NB4 (cell line): ENCODE results near the gene FOXJ1.

Experiments used
- DNase-seq: peaks from one replicate; pipeline ENCODE4 v3.0.0; 2010; ENCODE audit warnings: low read depth
- H3K4me3 ChIP-seq: one replicate; pipeline ENCODE4 v1.5.1; 2011; ENCODE audit warnings: mild to moderate bottlenecking, low read depth, low read length, moderate library complexity
- MYC ChIP-seq: IDR thresholded peaks from 2 replicates; pipeline ENCODE4 v1.6.1; 2011; ENCODE audit warnings: low read depth, low read length
- POLR2A ChIP-seq: IDR thresholded peaks from 2 replicates; pipeline ENCODE4 v1.6.1; 2011; ENCODE audit warnings: mild to moderate bottlenecking; ENCODE audit not compliant: insufficient read length; ENCODE audit errors: extremely low read depth
- TF ChIP-seq, protein P1 (sequence below): IDR thresholded peaks from one replicate; pipeline ENCODE4 v1.5.1; 2012; ENCODE audit warnings: low read depth, low read length
- TF ChIP-seq, protein P2 (sequence below): IDR thresholded peaks from 2 replicates; pipeline ENCODE4 v1.6.1; 2011; ENCODE audit warnings: low read depth, low read length

The FOXJ1 gene

GRCh38 chr17:76152591-76152990, 11.5 kb upstream of the FOXJ1 start:
- TF ChIP-seq, protein P1, sequence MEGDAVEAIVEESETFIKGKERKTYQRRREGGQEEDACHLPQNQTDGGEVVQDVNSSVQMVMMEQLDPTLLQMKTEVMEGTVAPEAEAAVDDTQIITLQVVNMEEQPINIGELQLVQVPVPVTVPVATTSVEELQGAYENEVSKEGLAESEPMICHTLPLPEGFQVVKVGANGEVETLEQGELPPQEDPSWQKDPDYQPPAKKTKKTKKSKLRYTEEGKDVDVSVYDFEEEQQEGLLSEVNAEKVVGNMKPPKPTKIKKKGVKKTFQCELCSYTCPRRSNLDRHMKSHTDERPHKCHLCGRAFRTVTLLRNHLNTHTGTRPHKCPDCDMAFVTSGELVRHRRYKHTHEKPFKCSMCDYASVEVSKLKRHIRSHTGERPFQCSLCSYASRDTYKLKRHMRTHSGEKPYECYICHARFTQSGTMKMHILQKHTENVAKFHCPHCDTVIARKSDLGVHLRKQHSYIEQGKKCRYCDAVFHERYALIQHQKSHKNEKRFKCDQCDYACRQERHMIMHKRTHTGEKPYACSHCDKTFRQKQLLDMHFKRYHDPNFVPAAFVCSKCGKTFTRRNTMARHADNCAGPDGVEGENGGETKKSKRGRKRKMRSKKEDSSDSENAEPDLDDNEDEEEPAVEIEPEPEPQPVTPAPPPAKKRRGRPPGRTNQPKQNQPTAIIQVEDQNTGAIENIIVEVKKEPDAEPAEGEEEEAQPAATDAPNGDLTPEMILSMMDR, result no peak
- TF ChIP-seq, protein P2, sequence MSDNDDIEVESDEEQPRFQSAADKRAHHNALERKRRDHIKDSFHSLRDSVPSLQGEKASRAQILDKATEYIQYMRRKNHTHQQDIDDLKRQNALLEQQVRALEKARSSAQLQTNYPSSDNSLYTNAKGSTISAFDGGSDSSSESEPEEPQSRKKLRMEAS, result no peak
- DNase-seq, result no peak
- H3K4me3 ChIP-seq, result no peak overlapping the region

DNA sequence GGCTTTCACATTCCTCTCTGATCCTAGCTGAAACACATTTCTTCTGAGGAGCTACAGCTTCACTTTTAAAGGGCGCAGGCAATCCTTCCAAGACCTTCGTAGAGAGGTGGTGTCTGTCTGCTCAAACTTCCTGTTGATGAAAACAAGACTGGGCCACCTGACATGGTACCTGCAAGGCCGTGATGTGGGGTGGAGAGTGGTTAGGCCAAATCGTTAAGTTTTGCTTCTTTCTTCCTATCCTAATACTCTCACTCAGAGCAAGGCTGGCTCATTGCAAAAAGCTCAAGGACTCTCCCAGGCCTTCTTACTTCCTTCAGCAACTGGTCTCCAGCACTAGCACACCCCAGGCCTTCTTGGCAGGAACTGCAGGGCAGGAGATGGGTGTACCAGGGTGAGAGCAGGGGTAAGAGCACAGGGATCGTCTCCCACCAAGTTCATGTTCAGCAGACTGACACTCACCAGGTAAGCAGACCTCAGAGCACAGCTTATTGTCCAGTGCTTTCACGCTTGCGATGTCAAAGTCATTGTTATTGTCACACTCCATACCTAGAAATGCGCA, 10.9 kb upstream of the FOXJ1 start:
- H3K4me3 ChIP-seq, result no peak overlapping the region
- TF ChIP-seq MYC (no peak), POLR2A (no peak)
- TF ChIP-seq, protein P1, result no peak
- TF ChIP-seq, protein P2, result no peak

DNA sequence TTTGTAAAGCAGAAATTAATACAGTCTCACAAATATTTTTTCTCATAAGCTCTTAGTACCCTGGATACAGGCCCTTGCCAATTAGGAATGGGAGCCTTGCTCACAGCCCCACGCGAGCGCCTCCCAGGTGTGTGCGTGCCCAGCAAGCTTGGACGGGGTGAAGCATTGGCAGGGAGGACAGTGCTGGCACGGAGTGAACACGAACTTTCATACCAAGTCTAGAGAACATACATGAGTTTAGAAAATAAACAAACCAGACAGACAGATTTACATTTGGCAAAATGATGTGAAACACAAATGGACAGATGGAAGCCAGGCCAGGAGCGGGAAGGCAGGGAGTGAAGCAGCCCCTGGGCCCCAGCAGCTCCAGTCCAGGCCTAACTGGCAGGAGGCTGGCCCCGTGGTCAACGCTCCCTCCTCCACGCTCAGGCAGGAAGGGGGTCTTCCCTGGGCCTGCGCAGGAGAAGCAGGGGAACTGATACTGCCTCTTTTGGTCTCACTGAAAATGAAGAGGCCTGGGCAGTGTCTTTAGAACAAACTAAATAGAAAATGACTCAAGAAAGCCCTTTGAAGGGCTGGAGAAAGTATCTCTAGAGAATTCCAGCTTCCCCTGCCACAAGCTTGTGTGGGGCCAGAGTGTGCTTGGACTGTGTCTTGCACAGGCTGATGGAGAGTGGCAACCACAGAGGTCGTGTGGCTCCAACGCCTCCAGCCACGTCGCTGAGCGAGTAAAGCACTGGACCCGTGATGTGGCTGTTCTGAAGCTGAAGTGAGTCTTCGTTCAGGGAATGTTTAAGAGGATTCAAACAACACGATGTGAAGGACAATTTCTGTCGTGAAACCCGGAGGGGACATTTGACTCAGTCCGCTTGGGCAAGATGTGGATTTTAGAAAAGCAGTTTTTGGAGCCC, 9.9 kb upstream of the FOXJ1 start:
- DNase-seq, result no peak
- H3K4me3 ChIP-seq, result no peak overlapping the region
- TF ChIP-seq, protein P2, result no peak
- TF ChIP-seq POLR2A (no peak), MYC (no peak)
- TF ChIP-seq, protein P1, result no peak

More for the DNA sequence above, 10.9 kb upstream of the FOXJ1 start:
- no peak for DNase-seq

DNA sequence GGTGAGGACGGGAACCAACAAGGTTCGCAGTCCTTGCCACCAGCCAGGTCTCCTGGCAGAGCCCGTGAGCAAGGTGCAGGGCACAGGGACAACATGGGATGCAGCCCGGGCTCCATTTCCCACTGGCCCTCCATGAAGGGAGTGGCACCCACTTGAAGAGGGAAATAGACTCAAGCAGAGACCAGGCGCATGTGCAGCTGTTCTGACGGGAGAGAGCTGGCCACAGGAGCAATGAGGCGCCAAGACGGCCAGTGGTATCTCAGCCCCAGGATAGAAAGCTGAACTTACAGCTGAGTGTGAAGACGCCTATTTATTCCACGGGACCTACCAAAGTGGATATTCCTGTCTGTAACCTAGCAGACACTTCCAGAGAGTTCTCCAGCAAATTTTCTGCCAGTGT, 8.2 kb upstream of the FOXJ1 start:
- no peak for DNase-seq
- TF ChIP-seq POLR2A, result no peak
- TF ChIP-seq, protein P2, result no peak
- TF ChIP-seq MYC, result no peak
- TF ChIP-seq, protein P1, result no peak

DNA sequence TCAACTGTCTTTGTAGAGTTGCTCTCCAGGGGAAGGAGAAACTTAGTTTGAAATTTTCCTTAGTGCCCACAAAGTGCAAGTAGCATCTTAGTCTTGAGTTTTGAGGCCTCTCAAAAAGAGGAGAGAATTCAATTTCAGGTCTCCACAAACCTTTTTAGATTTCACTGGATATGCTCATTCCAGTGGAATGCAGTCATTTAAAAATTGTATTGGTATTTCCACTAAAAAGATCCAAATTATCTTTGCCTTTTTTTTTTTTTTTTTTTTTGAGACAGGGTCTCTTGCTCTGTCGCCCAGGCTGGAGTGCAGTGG, 6.9 kb upstream of the FOXJ1 start:
- TF ChIP-seq, protein P1, result no peak
- TF ChIP-seq MYC (no peak), POLR2A (no peak)
- TF ChIP-seq, protein P2, result no peak
- H3K4me3 ChIP-seq, result no peak overlapping the region
- no peak for DNase-seq

More for the DNA sequence above, 8.2 kb upstream of the FOXJ1 start:
- H3K4me3 ChIP-seq, result no peak overlapping the region
